ENCODE data around the gene PDE4D.

Gene PDE4D

GRCh38 chr5:59745415-59745863 lies 148.1 kb downstream of the PDE4D start:
- no peak for TF ChIP-seq SPI1 (IDR thresholded peaks at IDR 0.05; ENCODE audit: low read depth, low read length)
- TF ChIP-seq POLR2AphosphoS5 (IDR thresholded peaks at IDR 0.05; ENCODE audit: low read depth, low read length), result no peak
- no peak for TF ChIP-seq PAX5 (IDR thresholded peaks at IDR 0.05; ENCODE audit: insufficient read depth, low read length, severe bottlenecking)
- no peak for TF ChIP-seq POU2F2 (IDR thresholded peaks at IDR 0.05; ENCODE audit: low read depth, low read length)
- no peak for DNase-seq (ENCODE audit: insufficient read length, low spot score)
- FAIRE-seq, result no peak

DNA sequence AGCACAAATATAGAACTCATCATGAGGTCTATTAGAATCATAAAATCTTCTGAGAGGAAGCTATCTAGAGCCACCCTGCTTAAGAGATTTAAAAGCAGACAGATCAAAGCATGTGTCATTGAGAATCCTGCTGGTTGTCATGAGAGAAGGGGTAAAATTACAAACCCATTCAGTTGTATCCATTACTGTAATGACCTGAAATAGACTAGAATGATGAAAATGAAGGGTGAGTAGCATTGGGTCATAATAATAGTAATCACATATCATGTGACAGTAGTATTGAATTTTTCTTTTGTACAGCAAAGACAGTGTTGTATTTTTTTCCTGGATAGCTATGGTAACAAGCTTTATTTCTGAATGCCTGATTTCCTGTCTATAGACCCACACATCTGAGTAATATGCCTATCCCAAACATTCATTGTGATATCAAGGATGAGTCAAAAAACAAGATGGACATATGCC lies 149.0 kb downstream of the PDE4D start:
- DNase-seq (ENCODE audit: insufficient read length, low spot score) (no peak), FAIRE-seq (no peak)
- TF ChIP-seq SPI1 (IDR thresholded peaks at IDR 0.05; ENCODE audit: low read depth, low read length), result no peak

DNA sequence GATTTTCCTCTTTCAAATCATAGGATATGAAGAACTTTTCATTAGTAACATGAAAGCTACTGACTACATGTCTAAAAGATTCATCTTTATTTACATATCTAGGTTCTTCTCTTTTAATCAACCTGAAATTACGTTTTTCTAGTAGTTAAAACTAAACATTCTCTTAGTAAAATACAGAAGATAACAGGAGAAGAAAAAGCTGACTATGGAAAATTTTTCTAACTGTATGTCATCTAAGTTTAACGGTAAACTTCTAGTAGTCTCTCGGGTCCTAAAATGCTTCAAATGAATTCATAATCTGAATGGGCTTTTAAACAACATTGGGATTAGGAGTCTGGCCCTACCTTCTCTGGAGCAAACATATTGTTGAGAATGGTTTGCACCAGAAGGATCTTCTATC lies 151.9 kb downstream of the PDE4D start:
- TF ChIP-seq POLR2A (IDR thresholded peaks at IDR 0.05; ENCODE audit: low read depth, low read length) (no peak), POLR2AphosphoS5 (IDR thresholded peaks at IDR 0.05; ENCODE audit: low read depth, low read length) (no peak), POU2F2 (IDR thresholded peaks at IDR 0.05; ENCODE audit: low read depth, low read length) (no peak), SPI1 (IDR thresholded peaks at IDR 0.05; ENCODE audit: low read depth, low read length) (no peak), PAX5 (IDR thresholded peaks at IDR 0.05; ENCODE audit: insufficient read depth, low read length, severe bottlenecking) (no peak), TAF1 (IDR thresholded peaks at IDR 0.05; ENCODE audit: low read depth, low read length) (no peak)
- FAIRE-seq (no peak), DNase-seq (ENCODE audit: insufficient read length, low spot score) (no peak)

- TF ChIP-seq SPI1 (IDR thresholded peaks at IDR 0.05; ENCODE audit: low read depth, low read length) (no peak), POLR2A (IDR thresholded peaks at IDR 0.05; ENCODE audit: low read depth, low read length) (no peak), PAX5 (IDR thresholded peaks at IDR 0.05; ENCODE audit: insufficient read depth, low read length, severe bottlenecking) (no peak), TAF1 (IDR thresholded peaks at IDR 0.05; ENCODE audit: low read depth, low read length) (no peak), POU2F2 (IDR thresholded peaks at IDR 0.05; ENCODE audit: low read depth, low read length) (no peak), POLR2AphosphoS5 (IDR thresholded peaks at IDR 0.05; ENCODE audit: low read depth, low read length) (no peak)
- FAIRE-seq, result no peak
- no peak for DNase-seq (ENCODE audit: insufficient read length, low spot score)
Observed at GRCh38 chr5:59738024-59738423, 155.5 kb downstream of the PDE4D start.

- FAIRE-seq (no peak), DNase-seq (ENCODE audit: insufficient read length, low spot score) (no peak)
- TF ChIP-seq PAX5 (IDR thresholded peaks at IDR 0.05; ENCODE audit: insufficient read depth, low read length, severe bottlenecking) (no peak), POU2F2 (IDR thresholded peaks at IDR 0.05; ENCODE audit: low read depth, low read length) (no peak), POLR2A (IDR thresholded peaks at IDR 0.05; ENCODE audit: low read depth, low read length) (no peak), SPI1 (IDR thresholded peaks at IDR 0.05; ENCODE audit: low read depth, low read length) (no peak), TAF1 (IDR thresholded peaks at IDR 0.05; ENCODE audit: low read depth, low read length) (no peak), POLR2AphosphoS5 (IDR thresholded peaks at IDR 0.05; ENCODE audit: low read depth, low read length) (no peak)
Observed at GRCh38 chr5:59732806-59733205, 160.7 kb downstream of the PDE4D start.

DNA sequence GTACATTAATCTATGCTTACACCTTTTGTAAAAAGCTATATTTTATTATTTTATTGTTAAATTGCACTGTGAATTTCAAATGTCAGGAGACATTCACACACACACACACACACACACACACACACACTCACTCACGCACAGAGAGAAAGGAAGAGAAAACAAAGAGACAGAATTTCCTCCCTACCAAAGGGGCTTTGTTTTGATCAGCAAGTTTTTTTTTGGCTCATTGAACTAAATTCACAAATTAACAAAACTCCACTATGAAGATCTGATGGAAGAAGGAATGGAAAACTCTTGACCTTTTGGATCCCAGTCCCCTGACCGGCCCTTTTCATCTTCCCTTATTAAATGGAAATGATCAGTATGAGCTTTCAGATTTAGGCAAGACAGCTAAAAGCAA lies 161.2 kb downstream of the PDE4D start:
- no peak for FAIRE-seq
- DNase-seq (ENCODE audit: insufficient read length, low spot score), result no peak
- TF ChIP-seq POU2F2 (IDR thresholded peaks at IDR 0.05; ENCODE audit: low read depth, low read length), result no peak
- TF ChIP-seq TAF1 (IDR thresholded peaks at IDR 0.05; ENCODE audit: low read depth, low read length), result no peak
- no peak for TF ChIP-seq SPI1 (IDR thresholded peaks at IDR 0.05; ENCODE audit: low read depth, low read length)
- no peak for TF ChIP-seq POLR2A (IDR thresholded peaks at IDR 0.05; ENCODE audit: low read depth, low read length)
- TF ChIP-seq POLR2AphosphoS5 (IDR thresholded peaks at IDR 0.05; ENCODE audit: low read depth, low read length), result no peak
- TF ChIP-seq PAX5 (IDR thresholded peaks at IDR 0.05; ENCODE audit: insufficient read depth, low read length, severe bottlenecking), result no peak

GRCh38 chr5:59731809-59732208 lies 161.7 kb downstream of the PDE4D start:
- no peak for FAIRE-seq
- no peak for DNase-seq (ENCODE audit: insufficient read length, low spot score)
- TF ChIP-seq POU2F2 (IDR thresholded peaks at IDR 0.05; ENCODE audit: low read depth, low read length) (no peak), PAX5 (IDR thresholded peaks at IDR 0.05; ENCODE audit: insufficient read depth, low read length, severe bottlenecking) (no peak), SPI1 (IDR thresholded peaks at IDR 0.05; ENCODE audit: low read depth, low read length) (no peak), POLR2A (IDR thresholded peaks at IDR 0.05; ENCODE audit: low read depth, low read length) (no peak), POLR2AphosphoS5 (IDR thresholded peaks at IDR 0.05; ENCODE audit: low read depth, low read length) (no peak), TAF1 (IDR thresholded peaks at IDR 0.05; ENCODE audit: low read depth, low read length) (no peak)

DNA sequence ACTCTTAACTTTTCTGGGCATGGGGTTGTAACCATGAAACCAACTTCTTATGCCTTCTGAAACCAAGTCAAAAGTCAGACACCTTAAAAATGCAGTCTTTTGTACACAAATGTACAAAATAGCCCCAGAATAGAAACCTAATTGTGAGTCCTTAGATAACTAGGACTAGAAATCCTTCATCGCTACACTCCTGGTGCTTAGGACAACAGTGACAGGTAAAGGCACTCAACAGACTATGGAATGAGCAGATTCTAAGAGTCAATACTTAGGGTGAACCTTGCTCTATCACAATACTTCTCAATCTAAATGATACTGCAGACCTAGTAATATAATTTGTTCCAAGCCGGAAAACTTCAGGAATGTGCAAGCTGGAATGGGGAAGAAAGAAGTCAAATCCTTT lies 163.7 kb downstream of the PDE4D start:
- TF ChIP-seq POLR2A (IDR thresholded peaks at IDR 0.05; ENCODE audit: low read depth, low read length) (no peak), TAF1 (IDR thresholded peaks at IDR 0.05; ENCODE audit: low read depth, low read length) (no peak), POLR2AphosphoS5 (IDR thresholded peaks at IDR 0.05; ENCODE audit: low read depth, low read length) (no peak), SPI1 (IDR thresholded peaks at IDR 0.05; ENCODE audit: low read depth, low read length) (no peak), POU2F2 (IDR thresholded peaks at IDR 0.05; ENCODE audit: low read depth, low read length) (no peak), PAX5 (IDR thresholded peaks at IDR 0.05; ENCODE audit: insufficient read depth, low read length, severe bottlenecking) (no peak)
- no peak for FAIRE-seq
- no peak for DNase-seq (ENCODE audit: insufficient read length, low spot score)

DNA sequence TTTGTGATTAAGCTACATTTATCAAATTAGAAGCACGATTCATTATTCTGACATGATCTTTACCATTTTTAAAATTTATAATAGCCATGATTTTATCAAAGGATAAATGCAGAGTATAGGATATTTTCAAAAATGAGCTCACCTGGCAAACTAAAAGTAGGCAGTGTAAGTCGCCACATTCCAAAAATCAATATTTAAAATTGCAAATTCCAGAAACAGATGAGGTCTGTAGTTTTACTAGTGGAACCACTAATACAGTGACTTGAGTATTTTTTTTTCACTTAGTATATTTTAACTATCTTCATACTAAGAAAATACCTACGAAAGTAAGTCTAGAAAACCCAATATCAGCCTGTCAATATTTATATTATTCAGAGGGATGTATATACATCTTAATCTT lies 164.2 kb downstream of the PDE4D start:
- DNase-seq (ENCODE audit: insufficient read length, low spot score), result no peak
- TF ChIP-seq SPI1 (IDR thresholded peaks at IDR 0.05; ENCODE audit: low read depth, low read length) (no peak), POU2F2 (IDR thresholded peaks at IDR 0.05; ENCODE audit: low read depth, low read length) (no peak), TAF1 (IDR thresholded peaks at IDR 0.05; ENCODE audit: low read depth, low read length) (no peak), POLR2A (IDR thresholded peaks at IDR 0.05; ENCODE audit: low read depth, low read length) (no peak), PAX5 (IDR thresholded peaks at IDR 0.05; ENCODE audit: insufficient read depth, low read length, severe bottlenecking) (no peak), POLR2AphosphoS5 (IDR thresholded peaks at IDR 0.05; ENCODE audit: low read depth, low read length) (no peak)
- no peak for FAIRE-seq

DNA sequence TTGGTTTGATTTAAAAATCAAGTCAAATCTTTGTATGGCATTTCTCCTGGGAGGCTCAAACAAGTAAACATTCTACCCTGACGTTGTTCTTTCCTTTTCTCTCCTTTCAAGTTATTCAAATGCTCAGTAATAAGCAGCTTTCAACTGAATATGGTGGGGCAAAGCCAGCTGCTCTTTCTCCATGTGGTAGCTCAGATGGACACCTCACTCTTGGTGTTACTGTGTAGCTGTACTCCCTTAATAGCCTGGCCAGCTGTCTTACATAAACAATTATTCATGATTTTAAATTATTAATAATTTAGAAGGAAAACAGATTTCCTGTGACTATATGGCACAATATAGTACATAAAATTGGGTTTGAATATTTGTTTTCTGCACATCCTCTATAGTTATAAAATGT lies 165.2 kb downstream of the PDE4D start:
- no peak for FAIRE-seq
- no peak for TF ChIP-seq PAX5 (IDR thresholded peaks at IDR 0.05; ENCODE audit: insufficient read depth, low read length, severe bottlenecking)

More for the DNA sequence above, 165.2 kb downstream of the PDE4D start:
- no peak for DNase-seq (ENCODE audit: insufficient read length, low spot score)
